OCI-M1 (cell line): ENCODE results near the gene DAP3.
A peak's percentile ranks its signal among the peaks of the same experiment; 100 is the strongest.
"Not testable (repeated sequence)": the region's sequence is repeated elsewhere in the genome, so short reads cannot be mapped to it uniquely, and the experiment has no call there.

Experiments used
- DNase-seq: peaks from one replicate; lab custom pipeline; 2025; lab: John Stamatoyannopoulos, UW

DAP3 gene

DNA sequence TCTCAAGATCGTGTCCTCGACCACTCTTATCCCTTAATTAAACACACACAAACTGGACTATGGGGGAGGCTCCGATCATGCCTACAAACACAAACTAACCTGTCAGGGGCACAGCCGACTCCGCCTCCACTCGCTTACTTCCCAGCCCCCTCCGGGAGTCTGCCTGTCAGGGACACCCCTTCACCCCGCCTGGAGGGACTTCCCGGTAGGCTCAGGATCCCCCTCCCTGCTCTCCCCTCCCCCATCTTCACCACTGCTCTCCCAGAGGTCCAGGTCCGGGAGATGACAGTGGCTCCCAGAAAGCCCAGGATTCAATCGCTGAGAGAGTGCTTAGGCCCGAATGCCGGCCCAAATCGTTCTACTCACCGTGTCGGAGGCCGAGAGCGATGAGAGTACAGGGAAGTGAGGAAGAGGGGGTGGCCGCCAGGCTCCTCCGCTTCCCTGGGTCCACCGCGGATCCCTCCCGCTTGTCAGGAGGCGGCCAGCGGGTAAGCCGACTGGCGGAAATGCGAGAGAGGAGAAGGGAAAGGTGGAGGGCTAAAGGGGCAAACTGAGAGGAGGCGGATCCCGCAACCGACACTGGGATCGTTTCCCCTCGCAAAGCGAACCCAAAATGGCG, 1.1 kb upstream of the DAP3 start:
- not testable (repeated sequence) for DNase-seq

GRCh38 chr1:155688324-155689080, 389 bp upstream of the DAP3 start, which contains the start of gene YY1AP1:
Gene YY1AP1 (minus strand): TSS chr1:155688774. CDS start chr1:155680436, 8,338 bp downstream.
- DNase-seq, result peak; percentile 96

- peak; percentile 73 for DNase-seq
Measured at GRCh38 chr1:155691992-155692528, 3.2 kb downstream of the DAP3 start.

DNA sequence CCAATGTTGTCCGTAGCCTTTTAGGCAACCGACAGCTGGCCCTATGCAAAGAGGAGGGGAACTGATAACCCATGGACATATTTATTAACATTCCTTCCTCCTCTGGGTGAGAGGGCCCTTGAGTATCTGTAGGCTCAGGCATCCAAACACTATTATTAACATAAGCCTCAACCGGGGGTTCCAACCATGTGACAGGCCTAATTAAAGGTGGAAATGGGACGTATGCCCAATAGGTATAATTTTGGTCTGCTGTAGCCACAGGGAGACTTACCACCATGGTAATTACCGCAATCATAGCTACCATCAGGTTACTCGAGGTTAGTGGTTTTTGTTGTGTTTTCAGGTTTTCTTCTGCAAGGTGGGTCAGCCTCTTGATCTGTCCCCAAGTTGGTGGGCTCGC, 5.3 kb downstream of the DAP3 start:
- no peak for DNase-seq

GRCh38 chr1:155695072-155695471, 6.2 kb downstream of the DAP3 start:
- DNase-seq, result no peak

DNA sequence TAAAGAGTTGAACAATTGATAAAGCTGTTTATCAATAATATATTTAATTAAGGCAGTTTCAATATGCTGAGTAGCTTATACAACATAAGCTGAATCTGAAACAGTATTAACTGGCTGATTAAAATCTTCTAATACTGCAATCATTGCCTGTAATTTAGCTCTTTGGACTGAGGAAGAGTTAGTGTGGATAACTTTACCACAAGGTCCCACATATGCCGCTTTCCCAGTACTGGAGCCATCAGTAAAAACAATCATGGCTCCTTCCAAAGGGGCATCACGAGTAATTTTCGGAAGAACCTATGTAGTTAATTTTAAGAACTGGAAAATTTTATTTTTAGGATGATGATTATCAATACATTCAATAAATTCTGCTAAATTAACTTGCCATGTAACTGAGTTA, 6.7 kb downstream of the DAP3 start:
- no peak for DNase-seq

DNA sequence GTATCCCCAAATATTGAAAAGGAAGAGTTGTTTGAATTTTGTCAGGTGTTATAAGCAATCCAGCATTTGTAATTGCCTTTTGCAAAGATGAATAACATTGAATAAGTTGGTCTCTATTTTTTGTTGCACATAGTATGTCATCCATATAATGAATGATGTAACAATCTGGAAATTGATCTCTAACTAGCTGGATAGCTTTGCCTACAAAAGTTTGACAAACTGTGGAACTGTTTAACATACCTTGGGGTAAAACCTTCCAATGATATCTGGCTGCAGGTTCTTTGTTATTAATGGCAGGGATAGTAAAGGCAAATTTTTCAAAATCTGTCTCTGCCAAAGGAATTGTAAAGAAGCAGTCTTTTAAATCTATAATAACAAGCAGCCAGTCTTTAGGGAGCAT, 7.6 kb downstream of the DAP3 start:
- no peak for DNase-seq

GRCh38 chr1:155697046-155697445, 8.2 kb downstream of the DAP3 start:
- no peak for DNase-seq

- DNase-seq, result not testable (repeated sequence)
Measured at GRCh38 chr1:155697616-155698015, 8.7 kb downstream of the DAP3 start.

- DNase-seq, result no peak
Measured at GRCh38 chr1:155698382-155699038, 9.6 kb downstream of the DAP3 start.

DNA sequence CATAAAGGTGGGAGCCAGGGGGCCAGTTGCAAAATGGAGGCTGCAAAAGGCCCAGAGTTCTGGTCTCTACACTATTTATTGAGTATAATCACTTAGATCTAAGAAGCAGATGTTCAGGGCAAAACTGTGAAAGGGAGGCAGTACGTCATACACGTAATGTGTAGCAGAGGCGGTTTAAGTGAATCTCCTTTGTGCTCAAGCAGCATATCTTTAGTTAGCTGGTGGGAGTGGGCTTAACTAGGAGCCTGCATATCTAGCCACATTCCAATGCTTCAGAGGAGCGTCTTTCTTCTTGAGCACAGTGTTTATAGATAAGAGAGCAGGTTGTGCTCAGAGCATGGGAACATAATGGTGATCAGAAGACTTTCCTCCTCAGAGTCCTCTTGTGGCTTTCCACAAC, 10.2 kb downstream of the DAP3 start:
- DNase-seq, result peak; percentile 85

DNA sequence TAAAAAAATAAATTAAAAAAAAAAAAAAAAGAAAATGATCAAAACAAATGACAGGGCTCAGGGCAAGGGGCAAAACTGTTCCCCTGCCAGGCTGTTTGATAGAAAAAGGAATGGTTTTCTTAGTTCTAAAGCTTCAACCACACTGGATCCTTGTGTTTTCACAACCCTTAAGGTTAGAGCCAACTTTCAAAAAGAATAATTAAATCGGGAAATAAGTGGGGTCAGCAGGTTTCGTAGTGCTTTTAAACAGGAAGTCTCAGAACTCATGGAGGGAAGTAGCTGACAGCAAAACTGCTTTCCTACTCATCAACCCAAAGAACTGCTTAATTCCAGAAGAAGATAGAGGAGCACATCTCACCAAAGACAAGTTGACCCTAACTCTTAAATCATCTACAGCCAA, 12.8 kb downstream of the DAP3 start:
- DNase-seq, result not testable (repeated sequence)

GRCh38 chr1:155703216-155703615, 14.3 kb downstream of the DAP3 start:
- no peak for DNase-seq

GRCh38 chr1:155704414-155704813, 15.5 kb downstream of the DAP3 start:
- not testable (repeated sequence) for DNase-seq

DNA sequence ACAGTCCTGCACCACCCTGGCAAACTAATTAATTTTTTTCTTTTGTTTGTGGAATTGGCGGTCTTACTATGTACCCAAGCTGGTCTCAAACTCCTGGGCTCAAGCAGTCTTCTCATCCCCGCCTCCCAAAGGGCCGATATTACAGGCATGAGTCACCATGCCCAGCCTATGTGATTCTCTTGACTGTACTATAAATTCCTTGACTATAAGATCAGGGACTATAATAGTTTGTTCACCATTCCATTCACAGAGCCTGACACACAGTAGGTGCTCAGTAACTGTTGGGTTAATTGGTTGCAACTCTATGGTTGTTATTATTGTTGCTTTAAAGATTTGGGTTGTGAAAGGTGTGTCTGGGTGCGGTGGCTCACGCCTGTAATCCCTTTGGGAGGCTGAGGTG, 17.2 kb downstream of the DAP3 start:
- no peak for DNase-seq

GRCh38 chr1:155709391-155709790, 20.5 kb downstream of the DAP3 start:
- no peak for DNase-seq

DNA sequence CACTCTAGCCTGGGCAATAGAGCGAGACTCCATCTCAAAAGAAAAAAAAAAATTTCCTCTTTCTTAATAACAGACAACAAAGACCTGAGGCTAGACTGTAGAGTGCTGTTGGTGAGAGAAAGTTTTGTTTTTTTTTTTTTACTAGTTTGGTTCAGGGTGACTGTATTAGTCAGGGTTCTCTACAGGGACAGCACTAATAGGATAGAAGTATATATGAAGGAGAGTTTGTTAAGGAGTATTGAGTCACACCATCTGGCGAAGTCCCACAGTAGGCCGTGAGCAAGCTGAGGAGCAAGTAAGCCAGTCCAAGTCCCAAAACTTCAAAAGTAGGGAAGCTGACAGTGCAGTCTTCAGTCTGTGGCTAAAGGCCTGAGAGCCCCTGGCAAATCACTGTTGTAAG, 22.6 kb downstream of the DAP3 start:
- DNase-seq, result not testable (repeated sequence)

DNA sequence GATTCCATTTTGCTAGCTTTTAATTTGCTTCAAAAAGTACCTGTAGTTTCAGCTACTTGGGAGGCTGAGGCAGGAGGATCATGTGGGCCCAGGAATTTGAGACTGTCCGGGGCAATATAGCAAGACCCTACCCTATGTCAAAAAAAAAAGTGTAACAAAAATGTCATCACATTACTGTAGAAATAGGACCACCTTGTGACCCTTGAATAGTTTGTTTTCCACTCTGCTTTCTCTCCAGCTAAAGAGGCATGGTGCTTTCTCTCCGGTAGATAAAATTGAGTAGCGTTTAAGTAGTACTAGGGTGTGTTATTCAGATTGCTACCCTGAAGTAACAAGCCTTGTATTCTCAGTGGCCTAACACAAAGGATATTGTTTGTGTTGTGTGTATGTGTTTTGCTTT, 23.7 kb downstream of the DAP3 start:
- DNase-seq, result peak; percentile 48

GRCh38 chr1:155713075-155713474, 24.2 kb downstream of the DAP3 start:
- DNase-seq, result no peak

- not testable (repeated sequence) for DNase-seq
Measured at GRCh38 chr1:155715056-155715455, 26.2 kb downstream of the DAP3 start.

DNA sequence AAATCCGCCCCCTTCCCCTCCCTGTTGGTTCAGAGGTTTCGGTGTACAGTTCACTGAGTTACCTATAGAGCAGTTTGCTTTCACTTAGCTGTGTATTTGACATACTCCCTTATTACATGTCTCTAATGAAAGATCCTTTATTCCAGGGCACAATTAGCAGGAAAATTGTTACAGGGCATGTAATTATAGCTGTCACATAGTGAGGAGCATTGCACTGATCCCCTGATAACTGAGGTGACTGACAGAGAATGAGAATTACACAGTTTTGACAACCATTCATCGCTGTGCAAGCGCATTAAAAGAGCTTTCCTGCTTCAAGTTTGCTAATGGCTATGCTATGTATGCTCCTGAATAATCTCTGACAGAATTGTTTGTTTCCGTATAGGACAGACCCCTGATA, 26.9 kb downstream of the DAP3 start:
- no peak for DNase-seq

GRCh38 chr1:155717041-155717440, 28.1 kb downstream of the DAP3 start:
- no peak for DNase-seq
